ENCODE data around the gene STXBP4. TPM values are rescaled to one million over a fixed set of nuclear protein-coding genes. Genes with fewer than 3 reads are reported as not detected.

STXBP4 gene
- total RNA-seq, 1 experiment from 2014 or later = 12.0 TPM

DNA sequence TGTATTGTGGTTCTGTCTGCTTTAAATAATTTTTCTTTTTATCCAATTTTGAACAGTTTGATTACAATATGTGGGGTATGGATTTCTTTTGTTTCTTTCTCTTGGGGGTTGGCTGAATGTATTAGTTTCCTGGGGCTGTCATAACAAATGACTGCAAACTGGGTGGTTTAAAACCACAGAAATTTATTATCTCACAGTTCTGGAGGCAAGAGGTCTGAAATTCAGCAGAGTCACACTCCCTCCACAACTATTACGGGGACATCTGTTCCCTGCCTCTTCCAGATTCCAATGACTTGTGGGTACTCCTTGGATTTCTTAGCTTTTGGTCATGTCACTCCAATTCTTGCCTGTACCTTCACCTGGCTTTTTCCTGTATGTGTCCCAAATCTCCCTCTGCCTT, 23.8 kb upstream of the STXBP4 start (continued):
- TF ChIP-seq, protein P1, sequence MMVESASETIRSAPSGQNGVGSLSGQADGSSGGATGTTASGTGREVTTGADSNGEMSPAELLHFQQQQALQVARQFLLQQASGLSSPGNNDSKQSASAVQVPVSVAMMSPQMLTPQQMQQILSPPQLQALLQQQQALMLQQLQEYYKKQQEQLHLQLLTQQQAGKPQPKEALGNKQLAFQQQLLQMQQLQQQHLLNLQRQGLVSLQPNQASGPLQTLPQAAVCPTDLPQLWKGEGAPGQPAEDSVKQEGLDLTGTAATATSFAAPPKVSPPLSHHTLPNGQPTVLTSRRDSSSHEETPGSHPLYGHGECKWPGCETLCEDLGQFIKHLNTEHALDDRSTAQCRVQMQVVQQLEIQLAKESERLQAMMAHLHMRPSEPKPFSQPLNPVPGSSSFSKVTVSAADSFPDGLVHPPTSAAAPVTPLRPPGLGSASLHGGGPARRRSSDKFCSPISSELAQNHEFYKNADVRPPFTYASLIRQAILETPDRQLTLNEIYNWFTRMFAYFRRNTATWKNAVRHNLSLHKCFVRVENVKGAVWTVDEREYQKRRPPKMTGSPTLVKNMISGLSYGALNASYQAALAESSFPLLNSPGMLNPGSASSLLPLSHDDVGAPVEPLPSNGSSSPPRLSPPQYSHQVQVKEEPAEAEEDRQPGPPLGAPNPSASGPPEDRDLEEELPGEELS (CRISPR knock-in tag; IDR thresholded peaks at IDR 0.05) = no peak

DNA sequence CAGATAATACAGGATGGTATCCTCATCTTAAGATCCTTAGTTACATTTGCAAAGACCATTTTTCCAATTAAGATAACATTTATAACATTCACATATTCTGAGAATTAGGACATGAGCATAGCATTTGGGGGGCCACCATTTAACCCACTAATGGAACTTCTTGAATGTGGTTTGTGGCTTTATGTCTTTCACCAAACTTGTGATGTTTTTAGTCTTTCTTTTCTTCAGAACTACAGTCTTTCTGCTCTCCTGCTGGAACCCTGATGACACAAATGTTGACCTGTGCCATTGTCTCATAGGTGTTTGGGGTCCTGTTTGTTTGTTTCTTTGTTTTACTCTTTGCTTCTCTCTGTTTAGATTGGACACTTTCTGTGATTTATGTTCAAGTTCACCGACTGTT, 23.3 kb upstream of the STXBP4 start:
- Mint-ChIP-seq H3K4me1 (no peaks in the 10 kb centered on the region), H3K27ac (no peak overlapping the region)
- CTCF ChIA-PET = no interaction called here

More for the DNA sequence above, 23.3 kb upstream of the STXBP4 start:
- POLR2A ChIA-PET = no interaction called here
- no peak for TF ChIP-seq ZNF396 (CRISPR knock-in tag; IDR thresholded peaks at IDR 0.05; ENCODE audit: borderline replicate concordance)
- TF ChIP-seq NFE2L1 (CRISPR knock-in tag; IDR thresholded peaks at IDR 0.05) = no peak
- no peak for TF ChIP-seq TEAD1 (CRISPR knock-in tag; IDR thresholded peaks at IDR 0.05)
- TF ChIP-seq CBFB (CRISPR knock-in tag; IDR thresholded peaks at IDR 0.05; ENCODE audit: low read depth) = no peak
- TF ChIP-seq, protein P1 (CRISPR knock-in tag; IDR thresholded peaks at IDR 0.05) = no peak
- no peak for TF ChIP-seq ZNF263 (CRISPR knock-in tag; IDR thresholded peaks at IDR 0.05; ENCODE audit: low read depth)
- no peak for TF ChIP-seq ZNF317 (CRISPR knock-in tag; IDR thresholded peaks at IDR 0.05; ENCODE audit: borderline replicate concordance, low read depth)
- TF ChIP-seq, protein P2, sequence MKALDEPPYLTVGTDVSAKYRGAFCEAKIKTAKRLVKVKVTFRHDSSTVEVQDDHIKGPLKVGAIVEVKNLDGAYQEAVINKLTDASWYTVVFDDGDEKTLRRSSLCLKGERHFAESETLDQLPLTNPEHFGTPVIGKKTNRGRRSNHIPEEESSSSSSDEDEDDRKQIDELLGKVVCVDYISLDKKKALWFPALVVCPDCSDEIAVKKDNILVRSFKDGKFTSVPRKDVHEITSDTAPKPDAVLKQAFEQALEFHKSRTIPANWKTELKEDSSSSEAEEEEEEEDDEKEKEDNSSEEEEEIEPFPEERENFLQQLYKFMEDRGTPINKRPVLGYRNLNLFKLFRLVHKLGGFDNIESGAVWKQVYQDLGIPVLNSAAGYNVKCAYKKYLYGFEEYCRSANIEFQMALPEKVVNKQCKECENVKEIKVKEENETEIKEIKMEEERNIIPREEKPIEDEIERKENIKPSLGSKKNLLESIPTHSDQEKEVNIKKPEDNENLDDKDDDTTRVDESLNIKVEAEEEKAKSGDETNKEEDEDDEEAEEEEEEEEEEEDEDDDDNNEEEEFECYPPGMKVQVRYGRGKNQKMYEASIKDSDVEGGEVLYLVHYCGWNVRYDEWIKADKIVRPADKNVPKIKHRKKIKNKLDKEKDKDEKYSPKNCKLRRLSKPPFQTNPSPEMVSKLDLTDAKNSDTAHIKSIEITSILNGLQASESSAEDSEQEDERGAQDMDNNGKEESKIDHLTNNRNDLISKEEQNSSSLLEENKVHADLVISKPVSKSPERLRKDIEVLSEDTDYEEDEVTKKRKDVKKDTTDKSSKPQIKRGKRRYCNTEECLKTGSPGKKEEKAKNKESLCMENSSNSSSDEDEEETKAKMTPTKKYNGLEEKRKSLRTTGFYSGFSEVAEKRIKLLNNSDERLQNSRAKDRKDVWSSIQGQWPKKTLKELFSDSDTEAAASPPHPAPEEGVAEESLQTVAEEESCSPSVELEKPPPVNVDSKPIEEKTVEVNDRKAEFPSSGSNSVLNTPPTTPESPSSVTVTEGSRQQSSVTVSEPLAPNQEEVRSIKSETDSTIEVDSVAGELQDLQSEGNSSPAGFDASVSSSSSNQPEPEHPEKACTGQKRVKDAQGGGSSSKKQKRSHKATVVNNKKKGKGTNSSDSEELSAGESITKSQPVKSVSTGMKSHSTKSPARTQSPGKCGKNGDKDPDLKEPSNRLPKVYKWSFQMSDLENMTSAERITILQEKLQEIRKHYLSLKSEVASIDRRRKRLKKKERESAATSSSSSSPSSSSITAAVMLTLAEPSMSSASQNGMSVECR (CRISPR knock-in tag; IDR thresholded peaks at IDR 0.05; ENCODE audit: borderline replicate concordance) = no peak
- TF ChIP-seq, protein P3, sequence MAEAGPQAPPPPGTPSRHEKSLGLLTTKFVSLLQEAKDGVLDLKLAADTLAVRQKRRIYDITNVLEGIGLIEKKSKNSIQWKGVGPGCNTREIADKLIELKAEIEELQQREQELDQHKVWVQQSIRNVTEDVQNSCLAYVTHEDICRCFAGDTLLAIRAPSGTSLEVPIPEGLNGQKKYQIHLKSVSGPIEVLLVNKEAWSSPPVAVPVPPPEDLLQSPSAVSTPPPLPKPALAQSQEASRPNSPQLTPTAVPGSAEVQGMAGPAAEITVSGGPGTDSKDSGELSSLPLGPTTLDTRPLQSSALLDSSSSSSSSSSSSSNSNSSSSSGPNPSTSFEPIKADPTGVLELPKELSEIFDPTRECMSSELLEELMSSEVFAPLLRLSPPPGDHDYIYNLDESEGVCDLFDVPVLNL (CRISPR knock-in tag; IDR thresholded peaks at IDR 0.05; ENCODE audit: borderline replicate concordance, low read depth) = no peak
- TF ChIP-seq, protein P4, sequence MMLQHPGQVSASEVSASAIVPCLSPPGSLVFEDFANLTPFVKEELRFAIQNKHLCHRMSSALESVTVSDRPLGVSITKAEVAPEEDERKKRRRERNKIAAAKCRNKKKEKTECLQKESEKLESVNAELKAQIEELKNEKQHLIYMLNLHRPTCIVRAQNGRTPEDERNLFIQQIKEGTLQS (CRISPR knock-in tag; conservative IDR thresholded peaks at IDR 0.05) = no peak
- TF ChIP-seq, protein P5, sequence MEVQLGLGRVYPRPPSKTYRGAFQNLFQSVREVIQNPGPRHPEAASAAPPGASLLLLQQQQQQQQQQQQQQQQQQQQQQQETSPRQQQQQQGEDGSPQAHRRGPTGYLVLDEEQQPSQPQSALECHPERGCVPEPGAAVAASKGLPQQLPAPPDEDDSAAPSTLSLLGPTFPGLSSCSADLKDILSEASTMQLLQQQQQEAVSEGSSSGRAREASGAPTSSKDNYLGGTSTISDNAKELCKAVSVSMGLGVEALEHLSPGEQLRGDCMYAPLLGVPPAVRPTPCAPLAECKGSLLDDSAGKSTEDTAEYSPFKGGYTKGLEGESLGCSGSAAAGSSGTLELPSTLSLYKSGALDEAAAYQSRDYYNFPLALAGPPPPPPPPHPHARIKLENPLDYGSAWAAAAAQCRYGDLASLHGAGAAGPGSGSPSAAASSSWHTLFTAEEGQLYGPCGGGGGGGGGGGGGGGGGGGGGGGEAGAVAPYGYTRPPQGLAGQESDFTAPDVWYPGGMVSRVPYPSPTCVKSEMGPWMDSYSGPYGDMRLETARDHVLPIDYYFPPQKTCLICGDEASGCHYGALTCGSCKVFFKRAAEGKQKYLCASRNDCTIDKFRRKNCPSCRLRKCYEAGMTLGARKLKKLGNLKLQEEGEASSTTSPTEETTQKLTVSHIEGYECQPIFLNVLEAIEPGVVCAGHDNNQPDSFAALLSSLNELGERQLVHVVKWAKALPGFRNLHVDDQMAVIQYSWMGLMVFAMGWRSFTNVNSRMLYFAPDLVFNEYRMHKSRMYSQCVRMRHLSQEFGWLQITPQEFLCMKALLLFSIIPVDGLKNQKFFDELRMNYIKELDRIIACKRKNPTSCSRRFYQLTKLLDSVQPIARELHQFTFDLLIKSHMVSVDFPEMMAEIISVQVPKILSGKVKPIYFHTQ (CRISPR knock-in tag; IDR thresholded peaks at IDR 0.05) = no peak
- no peak for TF ChIP-seq GABPB1 (CRISPR knock-in tag; IDR thresholded peaks at IDR 0.05)
- TF ChIP-seq, protein P6, sequence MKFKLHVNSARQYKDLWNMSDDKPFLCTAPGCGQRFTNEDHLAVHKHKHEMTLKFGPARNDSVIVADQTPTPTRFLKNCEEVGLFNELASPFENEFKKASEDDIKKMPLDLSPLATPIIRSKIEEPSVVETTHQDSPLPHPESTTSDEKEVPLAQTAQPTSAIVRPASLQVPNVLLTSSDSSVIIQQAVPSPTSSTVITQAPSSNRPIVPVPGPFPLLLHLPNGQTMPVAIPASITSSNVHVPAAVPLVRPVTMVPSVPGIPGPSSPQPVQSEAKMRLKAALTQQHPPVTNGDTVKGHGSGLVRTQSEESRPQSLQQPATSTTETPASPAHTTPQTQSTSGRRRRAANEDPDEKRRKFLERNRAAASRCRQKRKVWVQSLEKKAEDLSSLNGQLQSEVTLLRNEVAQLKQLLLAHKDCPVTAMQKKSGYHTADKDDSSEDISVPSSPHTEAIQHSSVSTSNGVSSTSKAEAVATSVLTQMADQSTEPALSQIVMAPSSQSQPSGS (CRISPR knock-in tag; IDR thresholded peaks at IDR 0.05; ENCODE audit: borderline replicate concordance, low read depth) = no peak
- no peak for TF ChIP-seq ZNF232 (CRISPR knock-in tag; IDR thresholded peaks at IDR 0.05)
- TF ChIP-seq OVOL2 (CRISPR knock-in tag; IDR thresholded peaks at IDR 0.05; ENCODE audit: borderline replicate concordance) = no peak
- no peak for TF ChIP-seq ETV6 (CRISPR knock-in tag; IDR thresholded peaks at IDR 0.05)
- TF ChIP-seq TCF7 (CRISPR knock-in tag; IDR thresholded peaks at IDR 0.05; ENCODE audit: low read depth) = no peak
- no peak for TF ChIP-seq JAZF1 (CRISPR knock-in tag; IDR thresholded peaks at IDR 0.05)
- no peaks in the 10 kb centered on the region for H3K9me3 Mint-ChIP-seq
- ATAC-seq = no peak
- no peaks in the 10 kb centered on the region for H3K27me3 Mint-ChIP-seq (ENCODE audit: low read depth)
- peaks cover 49% of the 10 kb centered on the region for H3K36me3 Mint-ChIP-seq
- no peak for DNase-seq (ENCODE audit: low spot score)
- no peak overlapping the region for H3K4me3 Mint-ChIP-seq

All from WTC11 (cell line).